Neural cell (in vitro differentiated cells): Measurements from ENCODE around the gene MLIP.

Source experiments
- CTCF ChIP-seq: fragments of 450-650 bp; IDR thresholded peaks from 2 replicates; pipeline ENCODE4 v1.5.1; 2014; ENCODE audit warnings: antibody characterized with exemption, mild to moderate bottlenecking, moderate library complexity; ENCODE audit not compliant: poor library complexity, severe bottlenecking
- EP300 ChIP-seq: fragments of 450-650 bp; conservative IDR thresholded peaks from 2 replicates; pipeline ENCODE4 v1.6.1; 2014; ENCODE audit warnings: antibody characterized with exemption, mild to moderate bottlenecking, moderate library complexity; ENCODE audit not compliant: poor library complexity, severe bottlenecking
- EZH2 ChIP-seq: fragments of 200-600, 300-800 bp; shearing (Covaris generic), sonication (generic); IDR thresholded peaks from 2 replicates; pipeline ENCODE4 v1.6.1; 2014; ENCODE audit warnings: antibody characterized with exemption, low read length, borderline replicate concordance, mild to moderate bottlenecking; ENCODE audit not compliant: insufficient read depth, poor library complexity, severe bottlenecking
- POLR2AphosphoS5 ChIP-seq: IDR thresholded peaks from 2 replicates; pipeline ENCODE4 v1.6.1; 2012
- RAD21 ChIP-seq: fragments of 450-650 bp; conservative IDR thresholded peaks from 2 replicates; pipeline ENCODE4 v1.6.1; 2014; ENCODE audit warnings: antibody characterized with exemption, mild to moderate bottlenecking, moderate library complexity
- REST ChIP-seq: IDR thresholded peaks from 2 replicates; pipeline ENCODE4 v1.6.1; 2012; ENCODE audit warnings: borderline replicate concordance
- TAF1 ChIP-seq: IDR thresholded peaks from 2 replicates; pipeline ENCODE4 v1.6.1; 2012; ENCODE audit warnings: low read depth

GRCh38 chr6:54099225-54099624 lies 12.0 kb upstream of the MLIP start:
- no peak for TF ChIP-seq CTCF
- no peak for TF ChIP-seq EZH2
- TF ChIP-seq RAD21 = no peak
- no peak for TF ChIP-seq TAF1
- TF ChIP-seq POLR2AphosphoS5 = no peak
- TF ChIP-seq REST = no peak
- no peak for TF ChIP-seq EP300
